GM18507 (cell line): ENCODE measurements around the gene BDNF.
"Not testable (repeated sequence)": the region's sequence is repeated elsewhere in the genome, so short reads cannot be mapped to it uniquely, and the experiment has no call there.

Experiments
- DNase-seq: peaks from one replicate; pipeline ENCODE4 v3.0.0; 2011; ENCODE audit warnings: low read depth; ENCODE audit not compliant: insufficient read length; ENCODE audit errors: extremely low spot score
- FAIRE-seq: peaks from 2 replicates; lab custom pipeline; 2011; peaks lifted over from hg19 to GRCh38; lab: Jason Lieb, UNC

BDNF gene

GRCh38 chr11:27700351-27701301 is at the start of gene BDNF:
BDNF (minus strand) TSS chr11:27700455; CDS start chr11:27658564, 41,891 bp downstream.
- FAIRE-seq (no peak), DNase-seq (no peak)

GRCh38 chr11:27740362-27741013 is 40.2 kb upstream of the BDNF start:
- FAIRE-seq: no peak
- DNase-seq: no peak

GRCh38 chr11:27735281-27735680 is 35.0 kb upstream of the BDNF start:
- FAIRE-seq: no peak

GRCh38 chr11:27731803-27732202 is 31.5 kb upstream of the BDNF start:
- FAIRE-seq, DNase-seq: not testable (repeated sequence)

More at GRCh38 chr11:27735281-27735680, 35.0 kb upstream of the BDNF start:
- no peak for DNase-seq

- FAIRE-seq (no peak), DNase-seq (no peak)
Measured at GRCh38 chr11:27726981-27727380, 26.7 kb upstream of the BDNF start.

GRCh38 chr11:27723687-27724086 is 23.4 kb upstream of the BDNF start:
- FAIRE-seq: no peak

GRCh38 chr11:27722953-27723344 is 22.7 kb upstream of the BDNF start:
- FAIRE-seq (no peak), DNase-seq (no peak)

More at GRCh38 chr11:27723687-27724086, 23.4 kb upstream of the BDNF start:
- no peak for DNase-seq

- no peak for FAIRE-seq
- DNase-seq: no peak
Measured at GRCh38 chr11:27722117-27722952, 22.1 kb upstream of the BDNF start.

- no peak for FAIRE-seq
Measured at GRCh38 chr11:27721264-27722116, 21.2 kb upstream of the BDNF start.

GRCh38 chr11:27720277-27720830 is 20.1 kb upstream of the BDNF start:
- no peak for FAIRE-seq
- DNase-seq: no peak

More at GRCh38 chr11:27721264-27722116, 21.2 kb upstream of the BDNF start:
- no peak for DNase-seq

GRCh38 chr11:27719546-27719925 is 19.3 kb upstream of the BDNF start:
- FAIRE-seq: no peak
- DNase-seq: no peak

- DNase-seq (no peak), FAIRE-seq (no peak)
Measured at GRCh38 chr11:27718863-27719545, 18.7 kb upstream of the BDNF start.

GRCh38 chr11:27718346-27718862 is 18.1 kb upstream of the BDNF start:
- FAIRE-seq (no peak), DNase-seq (no peak)

- FAIRE-seq (no peak), DNase-seq (no peak)
Measured at GRCh38 chr11:27717801-27718229, 17.6 kb upstream of the BDNF start.

GRCh38 chr11:27717377-27717776 is 17.1 kb upstream of the BDNF start:
- no peak for FAIRE-seq
- DNase-seq: no peak

GRCh38 chr11:27716835-27717234 is 16.6 kb upstream of the BDNF start:
- DNase-seq (no peak), FAIRE-seq (no peak)

- DNase-seq (no peak), FAIRE-seq (no peak)
Measured at GRCh38 chr11:27716216-27716615, 16.0 kb upstream of the BDNF start.

GRCh38 chr11:27711725-27712124 is 11.5 kb upstream of the BDNF start:
- FAIRE-seq (no peak), DNase-seq (no peak)
